ENCODE results near the gene GALT. TPM values are rescaled to one million over a fixed set of nuclear protein-coding genes. Genes with fewer than 3 reads are reported as not detected.

The GALT gene
- total RNA-seq, 1 experiment from 2014 or later, result 25.7 TPM

DNA sequence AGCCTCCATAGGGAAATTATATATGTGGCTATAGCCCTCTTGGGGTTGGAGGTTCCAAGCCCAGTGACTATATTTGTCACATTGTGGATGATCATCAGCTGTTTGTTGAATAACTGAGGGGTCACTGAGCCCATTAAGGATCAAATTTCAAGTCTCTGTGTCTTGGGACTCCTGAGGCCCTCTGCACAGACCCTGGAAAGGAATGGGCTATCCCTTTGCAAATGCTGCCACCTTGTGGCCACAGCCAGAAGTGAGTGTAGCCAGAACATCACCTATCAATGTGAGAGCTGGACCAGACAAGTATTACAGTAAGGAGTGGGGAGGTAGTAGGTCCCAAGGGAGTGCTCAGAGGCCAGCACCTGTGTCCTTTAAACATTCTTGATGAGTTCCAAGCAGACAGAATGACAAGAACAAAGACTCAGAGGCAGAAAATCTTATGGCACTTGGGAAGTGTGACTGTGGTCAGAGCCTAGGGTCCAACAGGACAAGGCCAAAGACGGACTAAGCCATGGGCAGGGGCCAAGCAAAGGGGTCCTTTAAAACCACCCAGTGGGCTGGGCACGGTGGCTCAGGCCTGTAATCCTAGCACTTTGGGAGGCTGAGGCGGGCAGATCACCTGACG, 42.8 kb upstream of the GALT start:
- no TSS peak for BruUV-seq (replicated peaks)
- H3K27me3 Mint-ChIP-seq (ENCODE audit: unreplicated experiment), result peaks cover 49% of the 10 kb centered on the region
- TF ChIP-seq, protein P1, sequence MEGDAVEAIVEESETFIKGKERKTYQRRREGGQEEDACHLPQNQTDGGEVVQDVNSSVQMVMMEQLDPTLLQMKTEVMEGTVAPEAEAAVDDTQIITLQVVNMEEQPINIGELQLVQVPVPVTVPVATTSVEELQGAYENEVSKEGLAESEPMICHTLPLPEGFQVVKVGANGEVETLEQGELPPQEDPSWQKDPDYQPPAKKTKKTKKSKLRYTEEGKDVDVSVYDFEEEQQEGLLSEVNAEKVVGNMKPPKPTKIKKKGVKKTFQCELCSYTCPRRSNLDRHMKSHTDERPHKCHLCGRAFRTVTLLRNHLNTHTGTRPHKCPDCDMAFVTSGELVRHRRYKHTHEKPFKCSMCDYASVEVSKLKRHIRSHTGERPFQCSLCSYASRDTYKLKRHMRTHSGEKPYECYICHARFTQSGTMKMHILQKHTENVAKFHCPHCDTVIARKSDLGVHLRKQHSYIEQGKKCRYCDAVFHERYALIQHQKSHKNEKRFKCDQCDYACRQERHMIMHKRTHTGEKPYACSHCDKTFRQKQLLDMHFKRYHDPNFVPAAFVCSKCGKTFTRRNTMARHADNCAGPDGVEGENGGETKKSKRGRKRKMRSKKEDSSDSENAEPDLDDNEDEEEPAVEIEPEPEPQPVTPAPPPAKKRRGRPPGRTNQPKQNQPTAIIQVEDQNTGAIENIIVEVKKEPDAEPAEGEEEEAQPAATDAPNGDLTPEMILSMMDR (IDR thresholded peaks at IDR 0.05; ENCODE audit: unreplicated experiment), result peak; percentile 80
- DNase-seq, result peak; percentile 75
- no peaks in the 10 kb centered on the region for H3K36me3 Mint-ChIP-seq (ENCODE audit: insufficient read depth, unreplicated experiment)
- H3K4me3 Mint-ChIP-seq (ENCODE audit: low read depth, unreplicated experiment), result no peak overlapping the region
- intact Hi-C loops (cut with micrococcal nuclease; ENCODE audit: unreplicated experiment), result no loop called here
- no peaks in the 10 kb centered on the region for H3K9me3 Mint-ChIP-seq (ENCODE audit: low read depth, unreplicated experiment)
- H3K27ac Mint-ChIP-seq (ENCODE audit: unreplicated experiment), result no peak overlapping the region
- no peaks in the 10 kb centered on the region for H3K4me1 Mint-ChIP-seq (ENCODE audit: low read depth, unreplicated experiment)
- CTCF ChIA-PET, result interaction anchor here (0.6 to 1.4 kb wide), 11 partner anchors 8 to 310 kb away, joined by 3 to 7 read pairs (median 4); no protein-coding TSS in a partner anchor

DNA sequence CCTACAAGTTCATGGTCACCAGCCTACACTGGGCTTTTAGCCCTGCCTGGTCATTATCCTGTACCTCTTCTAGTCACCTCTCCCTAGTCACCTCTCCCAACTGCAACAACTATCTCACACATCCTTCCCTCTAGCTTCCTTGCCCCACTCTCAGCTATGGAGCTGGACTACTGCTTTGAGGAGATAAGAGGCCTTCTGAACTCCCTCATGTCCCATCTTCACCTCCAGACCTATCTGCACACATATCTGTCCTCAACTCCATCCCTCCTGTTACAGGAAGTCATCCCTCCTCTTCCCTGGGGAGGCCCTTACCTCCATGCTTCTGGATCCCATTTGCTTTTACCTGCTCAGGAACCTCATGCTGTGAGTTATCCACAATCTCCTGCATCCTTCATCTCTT, 40.3 kb upstream of the GALT start:
- no peak overlapping the region for H3K27ac Mint-ChIP-seq (ENCODE audit: unreplicated experiment)
- DNase-seq, result no peak
- H3K9me3 Mint-ChIP-seq (ENCODE audit: low read depth, unreplicated experiment), result no peaks in the 10 kb centered on the region
- no peaks in the 10 kb centered on the region for H3K4me1 Mint-ChIP-seq (ENCODE audit: low read depth, unreplicated experiment)
- no TSS peak for BruUV-seq (replicated peaks)
- no peaks in the 10 kb centered on the region for H3K36me3 Mint-ChIP-seq (ENCODE audit: insufficient read depth, unreplicated experiment)
- peaks cover 24% of the 10 kb centered on the region for H3K27me3 Mint-ChIP-seq (ENCODE audit: unreplicated experiment)
- TF ChIP-seq, protein P1 (IDR thresholded peaks at IDR 0.05; ENCODE audit: unreplicated experiment), result no peak
- no peak overlapping the region for H3K4me3 Mint-ChIP-seq (ENCODE audit: low read depth, unreplicated experiment)
- intact Hi-C loops (cut with micrococcal nuclease; ENCODE audit: unreplicated experiment), result no loop called here
- CTCF ChIA-PET, result interaction anchor here (0.8 to 1.0 kb wide), 2 partner anchors 14 to 31 kb away, joined by 3 read pairs; no protein-coding TSS in a partner anchor

DNA sequence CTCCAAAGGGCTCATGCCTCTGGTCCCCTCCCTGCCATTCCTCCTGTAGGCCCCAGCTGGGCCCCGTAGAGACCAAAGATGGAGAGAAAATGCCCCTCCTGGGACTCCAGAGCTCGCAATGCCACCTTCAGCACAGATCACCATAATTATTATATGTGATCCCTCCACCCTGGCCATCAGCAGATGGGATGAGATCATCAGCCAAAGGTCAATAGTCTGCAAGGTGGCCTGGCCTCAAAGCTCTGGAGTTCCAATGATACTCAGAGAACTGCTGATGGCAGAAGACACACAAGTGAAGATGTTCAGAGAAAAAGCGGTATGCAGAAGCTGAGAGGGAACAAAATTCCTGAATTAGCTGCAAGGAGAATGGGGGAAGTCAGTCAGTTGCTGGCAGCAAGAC, 39.6 kb upstream of the GALT start:
- no peak for DNase-seq

DNA sequence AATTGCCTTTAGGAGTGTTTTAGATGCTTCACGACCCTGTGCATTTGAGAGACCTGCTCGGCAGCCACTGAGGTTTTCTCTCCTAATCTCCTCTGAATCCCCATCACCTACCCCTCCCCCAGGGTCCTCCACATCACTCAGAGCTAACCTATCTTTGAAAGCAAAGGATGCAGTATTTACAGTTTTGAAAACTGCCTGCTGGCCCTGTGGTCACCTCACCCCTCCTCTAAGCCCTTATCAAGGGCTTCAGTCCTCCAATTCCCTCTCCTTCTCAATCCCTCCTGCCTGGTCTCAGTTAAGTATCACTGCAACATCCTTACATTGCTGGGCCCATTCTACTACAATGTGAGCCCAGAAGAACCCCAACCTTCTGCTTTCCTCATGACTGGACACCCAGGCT, 39.1 kb upstream of the GALT start:
- H3K4me1 Mint-ChIP-seq (ENCODE audit: low read depth, unreplicated experiment), result no peaks in the 10 kb centered on the region
- H3K4me3 Mint-ChIP-seq (ENCODE audit: low read depth, unreplicated experiment), result no peak overlapping the region
- intact Hi-C loops (cut with micrococcal nuclease; ENCODE audit: unreplicated experiment), result no loop called here
- no peak for DNase-seq
- TF ChIP-seq, protein P1 (IDR thresholded peaks at IDR 0.05; ENCODE audit: unreplicated experiment), result no peak
- H3K27me3 Mint-ChIP-seq (ENCODE audit: unreplicated experiment), result peaks cover 13% of the 10 kb centered on the region
- no TSS peak for BruUV-seq (replicated peaks)
- H3K9me3 Mint-ChIP-seq (ENCODE audit: low read depth, unreplicated experiment), result no peaks in the 10 kb centered on the region
- H3K36me3 Mint-ChIP-seq (ENCODE audit: insufficient read depth, unreplicated experiment), result peaks cover 11% of the 10 kb centered on the region
- CTCF ChIA-PET, result no interaction called here
- no peak overlapping the region for H3K27ac Mint-ChIP-seq (ENCODE audit: unreplicated experiment)

More for the DNA sequence above, 39.6 kb upstream of the GALT start:
- Mint-ChIP-seq H3K27ac (ENCODE audit: unreplicated experiment) (no peak overlapping the region), H3K9me3 (ENCODE audit: low read depth, unreplicated experiment) (no peaks in the 10 kb centered on the region), H3K27me3 (ENCODE audit: unreplicated experiment) (peaks cover 17% of the 10 kb centered on the region), H3K4me3 (ENCODE audit: low read depth, unreplicated experiment) (no peak overlapping the region), H3K4me1 (ENCODE audit: low read depth, unreplicated experiment) (no peaks in the 10 kb centered on the region), H3K36me3 (ENCODE audit: insufficient read depth, unreplicated experiment) (peaks cover 7% of the 10 kb centered on the region)
- intact Hi-C loops (cut with micrococcal nuclease; ENCODE audit: unreplicated experiment), result no loop called here
- BruUV-seq (replicated peaks), result no TSS peak
- CTCF ChIA-PET, result interaction anchor here (0.8 kb wide), 1 partner anchor 30 kb away, joined by 3 read pairs; no protein-coding TSS in a partner anchor
- TF ChIP-seq, protein P1 (IDR thresholded peaks at IDR 0.05; ENCODE audit: unreplicated experiment), result no peak

Data from Calu3 (cell line).